Calu3 (cell line): ENCODE data around the gene CASQ2. TPM values are rescaled to one million over a fixed set of nuclear protein-coding genes. Genes with fewer than 3 reads are reported as not detected.

Source experiments
- BruUV-seq: library from RNA; stranded (reverse); fragments of 400-500 nt; replicated peaks from 2 replicates; lab custom pipeline; 2021; lab: Mats Ljungman, UMichigan
- CTCF ChIA-PET: fragments of 300-600 bp; sonication (Branson Sonifier 250); formaldehyde crosslinking; loops from one replicate; lab custom pipeline; 2022; ENCODE audit warnings: antibody characterized with exemption; lab: Charles Lee
- DNase-seq: peaks from one replicate; pipeline ENCODE4 v3.0.0; 2022
- H3K27ac Mint-ChIP-seq: one replicate; pipeline ENCODE4 v1.8.0; 2022; ENCODE audit warnings: mixed read lengths; ENCODE audit not compliant: unreplicated experiment
- H3K27me3 Mint-ChIP-seq: one replicate; pipeline ENCODE4 v1.8.0; 2022; ENCODE audit warnings: mixed read lengths; ENCODE audit not compliant: unreplicated experiment
- H3K36me3 Mint-ChIP-seq: one replicate; pipeline ENCODE4 v1.8.0; 2022; ENCODE audit warnings: mild to moderate bottlenecking, moderate library complexity, mixed read lengths; ENCODE audit not compliant: insufficient read depth, unreplicated experiment
- H3K4me1 Mint-ChIP-seq: one replicate; pipeline ENCODE4 v1.8.0; 2022; ENCODE audit warnings: mild to moderate bottlenecking, low read depth, mixed read lengths; ENCODE audit not compliant: unreplicated experiment
- H3K4me3 Mint-ChIP-seq: one replicate; pipeline ENCODE4 v1.8.0; 2022; ENCODE audit warnings: mild to moderate bottlenecking, low read depth, moderate library complexity, mixed read lengths; ENCODE audit not compliant: unreplicated experiment
- H3K9me3 Mint-ChIP-seq: one replicate; pipeline ENCODE4 v1.8.0; 2022; ENCODE audit warnings: low read depth, mixed read lengths; ENCODE audit not compliant: unreplicated experiment
- CTCF ChIP-seq: fragments of 200-600 bp; IDR thresholded peaks from one replicate; pipeline ENCODE4 v1.8.0; 2022; ENCODE audit warnings: antibody characterized with exemption; ENCODE audit not compliant: unreplicated experiment
- intact Hi-C: fragments of 100-400 bp; cut with micrococcal nuclease; formaldehyde crosslinking; loops from one replicate; pipeline ENCODE4 v1.10.0; 2022; ENCODE audit not compliant: unreplicated experiment
- total RNA-seq: library from RNA; stranded (reverse); gene quantifications from 2 replicates; pipeline ENCODE4 v1.2.3, GENCODE V29; 2022

CASQ2 gene
- total RNA-seq, 1 experiment from 2014 or later: not detected

GRCh38 chr1:115740811-115741210, 27.7 kb downstream of the CASQ2 start:
- DNase-seq: no peak
- H3K9me3 Mint-ChIP-seq: no peaks in the 10 kb centered on the region
- no peak overlapping the region for H3K27ac Mint-ChIP-seq
- intact Hi-C loops: no loop called here
- H3K4me1 Mint-ChIP-seq: peaks cover under 1% of the 10 kb centered on the region
- CTCF ChIA-PET: no interaction called here
- H3K27me3 Mint-ChIP-seq: no peaks in the 10 kb centered on the region
- no TSS peak for BruUV-seq
- TF ChIP-seq CTCF: no peak
- no peak overlapping the region for H3K4me3 Mint-ChIP-seq
- H3K36me3 Mint-ChIP-seq: no peaks in the 10 kb centered on the region

- CTCF ChIA-PET: no interaction called here
- intact Hi-C loops: no loop called here
- H3K27ac Mint-ChIP-seq: no peak overlapping the region
- no peak overlapping the region for H3K4me3 Mint-ChIP-seq
- TF ChIP-seq CTCF: no peak
- no peaks in the 10 kb centered on the region for H3K27me3 Mint-ChIP-seq
- no TSS peak for BruUV-seq
- H3K4me1 Mint-ChIP-seq: peaks cover 12% of the 10 kb centered on the region
- no peaks in the 10 kb centered on the region for H3K36me3 Mint-ChIP-seq
- DNase-seq: no peak
- peaks cover 3% of the 10 kb centered on the region for H3K9me3 Mint-ChIP-seq
These were observed 36.2 kb downstream of the CASQ2 start for GRCh38 chr1:115732316-115732715.

GRCh38 chr1:115729756-115730155, 38.8 kb downstream of the CASQ2 start:
- intact Hi-C loops: no loop called here
- no peak for TF ChIP-seq CTCF
- Mint-ChIP-seq H3K4me1 (peaks cover 12% of the 10 kb centered on the region), H3K27me3 (no peaks in the 10 kb centered on the region), H3K27ac (no peak overlapping the region), H3K9me3 (peaks cover 3% of the 10 kb centered on the region), H3K36me3 (no peaks in the 10 kb centered on the region), H3K4me3 (no peak overlapping the region)
- CTCF ChIA-PET: no interaction called here
- BruUV-seq: no TSS peak
- no peak for DNase-seq

- CTCF ChIA-PET: interaction anchor here (0.8 to 1.5 kb wide), 3 partner anchors 10 to 36 kb away, joined by 3 to 6 read pairs (median 4); no protein-coding TSS in a partner anchor
- H3K4me3 Mint-ChIP-seq: peak overlapping the region; percentile 26
- no peaks in the 10 kb centered on the region for H3K36me3 Mint-ChIP-seq
- peaks cover 3% of the 10 kb centered on the region for H3K9me3 Mint-ChIP-seq
- no peaks in the 10 kb centered on the region for H3K27me3 Mint-ChIP-seq
- intact Hi-C loops: no loop called here
- no peak for TF ChIP-seq CTCF
- no peak for DNase-seq
- BruUV-seq: no TSS peak
- H3K4me1 Mint-ChIP-seq: peaks cover 12% of the 10 kb centered on the region
- H3K27ac Mint-ChIP-seq: peak overlapping the region; percentile 74
These were observed 40.2 kb downstream of the CASQ2 start for GRCh38 chr1:115728341-115728740.
